Measurements from ENCODE around the gene PIK3C2B. TPM values are rescaled to one million over a fixed set of nuclear protein-coding genes. Genes with fewer than 3 reads are reported as not detected.

PIK3C2B gene
- total and polyA plus RNA-seq, 8 donors = 26.5 to 46.9 (median 38.3) TPM

GRCh38 chr1:204530932-204531331, 36.3 kb upstream of the PIK3C2B start:
- peaks cover 0 to 100% of the 10 kb centered on the region in 2 donors for H3K36me3 ChIP-seq
- intact Hi-C loops (cut with DNase I) = no loop called here
- H3K27me3 ChIP-seq = no peaks in the 10 kb centered on the region
- TF ChIP-seq CTCF (IDR thresholded peaks at IDR 0.05) = no peak
- H3K4me1 ChIP-seq = no peaks in the 10 kb centered on the region
- DNase-seq (no peak), ATAC-seq (no peak)
- H3K4me3 ChIP-seq = no peak overlapping the region
- H3K27ac ChIP-seq = no peak overlapping the region
- H3K9me3 ChIP-seq = no peaks in the 10 kb centered on the region

GRCh38 chr1:204529371-204529895, 34.8 kb upstream of the PIK3C2B start:
- Histone ChIP-seq H3K27me3 (no peaks in the 10 kb centered on the region), H3K4me3 (no peak overlapping the region), H3K36me3 (peaks cover 0 to 100% of the 10 kb centered on the region in 2 donors), H3K4me1 (no peaks in the 10 kb centered on the region), H3K27ac (no peak overlapping the region), H3K9me3 (no peaks in the 10 kb centered on the region)
- no peak for TF ChIP-seq CTCF (IDR thresholded peaks at IDR 0.05)
- intact Hi-C loops (cut with DNase I) = no loop called here
- DNase-seq (peak in 1 of 4 donors; percentile 58), ATAC-seq (no peak)

DNA sequence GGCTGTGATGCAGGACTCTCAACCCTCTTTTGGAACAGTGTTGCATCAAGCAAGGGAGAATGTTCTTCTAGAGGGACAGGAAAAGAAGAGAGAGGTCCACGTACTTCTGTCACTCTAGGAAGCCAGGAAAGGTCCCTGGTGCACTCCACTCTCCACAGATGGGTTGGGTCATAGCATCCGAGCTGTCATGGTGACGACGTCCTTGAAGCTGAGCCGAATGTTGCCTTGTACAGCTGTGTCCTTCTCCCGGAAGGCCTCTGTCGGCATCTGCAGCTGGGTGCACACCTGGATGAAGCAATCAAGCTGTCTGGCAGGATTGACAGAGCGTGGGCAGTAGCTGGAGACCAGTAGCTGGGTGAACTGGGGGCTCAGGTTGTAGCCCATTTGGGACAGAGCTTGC, 34.1 kb upstream of the PIK3C2B start:
- no peak for ATAC-seq
- H3K4me1 ChIP-seq = peaks cover 0 to 7% of the 10 kb centered on the region in 2 donors
- no peak for TF ChIP-seq CTCF (IDR thresholded peaks at IDR 0.05)

DNA sequence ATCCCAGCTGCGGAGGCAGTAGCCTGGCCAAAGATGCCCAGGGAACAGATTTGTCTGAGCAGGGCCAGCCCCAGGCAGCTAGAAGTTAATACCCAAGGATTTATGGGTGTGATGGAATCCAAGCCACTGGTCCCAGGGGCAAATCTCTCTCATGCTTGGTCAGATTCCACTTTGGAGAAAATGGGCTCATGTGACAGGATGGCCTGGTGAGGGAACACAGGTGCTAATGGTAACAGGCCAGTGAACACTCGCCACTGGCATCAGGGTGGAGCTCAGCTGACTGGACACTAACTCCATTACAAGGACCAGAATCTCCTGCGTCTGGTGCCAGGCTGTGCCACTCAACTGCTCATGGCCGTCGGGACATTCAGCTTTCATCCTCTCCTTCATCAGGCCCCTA, 33.6 kb upstream of the PIK3C2B start:
- TF ChIP-seq CTCF (IDR thresholded peaks at IDR 0.05) = no peak
- intact Hi-C loops (cut with DNase I) = no loop called here
- Histone ChIP-seq H3K27me3 (no peaks in the 10 kb centered on the region), H3K4me1 (peaks cover 0 to 9% of the 10 kb centered on the region in 2 donors), H3K27ac (no peak overlapping the region), H3K4me3 (no peak overlapping the region), H3K9me3 (peaks cover 0 to 5% of the 10 kb centered on the region in 2 donors), H3K36me3 (peaks cover 0 to 92% of the 10 kb centered on the region in 2 donors)
- ATAC-seq (no peak), DNase-seq (no peak)

More for the DNA sequence above, 34.1 kb upstream of the PIK3C2B start:
- Histone ChIP-seq H3K4me3 (no peak overlapping the region), H3K9me3 (peaks cover 0 to 1% of the 10 kb centered on the region in 2 donors), H3K27me3 (no peaks in the 10 kb centered on the region), H3K36me3 (peaks cover 0 to 97% of the 10 kb centered on the region in 2 donors), H3K27ac (no peak overlapping the region)
- DNase-seq = no peak
- intact Hi-C loops (cut with DNase I) = no loop called here

- no peak for DNase-seq
- peak; percentile 66 for ATAC-seq
- Histone ChIP-seq H3K4me1 (peaks cover 9 to 32% of the 10 kb centered on the region in 2 donors), H3K4me3 (no peak overlapping the region), H3K27me3 (no peaks in the 10 kb centered on the region), H3K27ac (no peak overlapping the region), H3K36me3 (peaks cover 0 to 60% of the 10 kb centered on the region in 2 donors), H3K9me3 (peaks cover 0 to 5% of the 10 kb centered on the region in 2 donors)
- intact Hi-C loops (cut with DNase I) = no loop called here
- TF ChIP-seq CTCF (IDR thresholded peaks at IDR 0.05) = no peak
Observed at GRCh38 chr1:204524986-204525385, 30.4 kb upstream of the PIK3C2B start.

Measured in left lung (tissue), 10 donors.